Ectodermal cell (in vitro differentiated cells): Measurements from ENCODE around the gene SH2D3A.

Experiments
- H3K27ac ChIP-seq: 2 replicates; pipeline ENCODE4 v1.7.0; 2013; ENCODE audit warnings: mild to moderate bottlenecking, low read depth, low read length; ENCODE audit not compliant: insufficient read depth, poor library complexity, severe bottlenecking
- H3K27me3 ChIP-seq: 2 replicates; pipeline ENCODE4 v1.7.0; 2013; ENCODE audit warnings: mild to moderate bottlenecking, low read length; ENCODE audit not compliant: insufficient read depth, control insufficient read depth, poor library complexity, severe bottlenecking
- H3K36me3 ChIP-seq: one replicate; pipeline ENCODE4 v1.7.0; 2013; ENCODE audit warnings: low read length; ENCODE audit not compliant: control insufficient read depth, insufficient read depth
- H3K4me1 ChIP-seq: one replicate; pipeline ENCODE4 v1.7.0; 2013; ENCODE audit warnings: low read length; ENCODE audit not compliant: control insufficient read depth, insufficient read depth
- H3K4me3 ChIP-seq: 2 replicates; pipeline ENCODE4 v1.7.0; 2013; ENCODE audit warnings: low read depth, low read length, control low read depth; ENCODE audit not compliant: insufficient read depth
- H3K9me3 ChIP-seq: 2 replicates; pipeline ENCODE4 v1.7.0; 2013; ENCODE audit warnings: mild to moderate bottlenecking, low read length, moderate library complexity; ENCODE audit not compliant: control insufficient read depth
- WGBS, 2 experiments: methylation state at CpG; one replicate each; pipeline ENCODE4 v1.1.7; 2013; ENCODE audit warnings: missing lambda C conversion rate in 2 of 2; 5-methylcytosine and 5-hydroxymethylcytosine counted together

SH2D3A gene

GRCh38 chr19:6721138-6721474 is 46.1 kb downstream of the SH2D3A start:
- Histone ChIP-seq H3K27me3 (no peaks in the 10 kb centered on the region), H3K36me3 (no peaks in the 10 kb centered on the region), H3K4me1 (no peaks in the 10 kb centered on the region), H3K9me3 (no peaks in the 10 kb centered on the region), H3K27ac (no peak overlapping the region), H3K4me3 (no peak overlapping the region)

DNA sequence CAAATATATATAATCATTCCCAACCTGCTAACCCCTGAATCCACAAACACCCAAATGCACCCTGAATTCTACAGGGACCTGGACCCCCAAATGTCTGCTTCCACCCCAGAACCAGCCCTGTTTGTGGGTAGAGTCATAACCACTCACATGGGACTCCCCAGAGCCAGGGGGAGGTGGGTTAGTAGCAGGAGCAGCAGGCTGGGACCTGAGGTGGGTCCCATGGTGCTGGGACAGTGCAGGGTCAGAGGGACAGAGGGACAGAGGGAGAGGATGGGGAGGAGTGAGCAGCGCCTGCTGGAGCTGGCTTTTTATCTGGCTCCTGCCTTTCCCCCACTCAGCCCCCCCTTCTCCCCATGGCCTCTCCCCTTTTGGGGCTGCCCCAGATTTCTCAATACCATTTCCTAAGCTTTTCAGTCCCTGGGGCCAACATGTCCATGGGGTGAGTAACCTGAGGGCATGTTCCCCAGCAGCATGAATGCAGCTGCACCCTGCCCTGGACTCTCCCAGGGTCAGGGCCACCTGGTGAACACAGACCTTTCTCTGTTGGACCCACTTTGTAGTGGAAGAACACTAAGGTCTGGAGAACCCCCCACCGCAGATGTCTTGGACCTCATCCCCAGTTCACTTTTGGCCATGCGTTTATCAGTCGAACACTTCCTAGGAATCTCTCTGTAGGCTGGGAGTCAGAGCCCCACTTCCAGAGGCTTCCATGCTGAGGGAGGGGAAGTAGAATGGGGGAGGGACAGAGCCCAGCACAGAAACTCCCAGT is 46.7 kb downstream of the SH2D3A start, which contains the start of gene C3:
C3 (minus strand) TSS at position 282 of the 769 bp plus-strand sequence; CDS start at position 221, 61 bp downstream.
- no peak within 1 kb of the TSS for H3K27ac ChIP-seq
- H3K4me1 ChIP-seq = no peaks in the 10 kb centered on the region
- no peaks in the 10 kb centered on the region for H3K36me3 ChIP-seq
- H3K4me3 ChIP-seq = no peak within 1 kb of the TSS
- no peaks in the 10 kb centered on the region for H3K27me3 ChIP-seq
- 84 to 88% methylated on average over 4 of the region's 4 CpGs for WGBS, 2 experiments
- no peaks in the 10 kb centered on the region for H3K9me3 ChIP-seq

DNA sequence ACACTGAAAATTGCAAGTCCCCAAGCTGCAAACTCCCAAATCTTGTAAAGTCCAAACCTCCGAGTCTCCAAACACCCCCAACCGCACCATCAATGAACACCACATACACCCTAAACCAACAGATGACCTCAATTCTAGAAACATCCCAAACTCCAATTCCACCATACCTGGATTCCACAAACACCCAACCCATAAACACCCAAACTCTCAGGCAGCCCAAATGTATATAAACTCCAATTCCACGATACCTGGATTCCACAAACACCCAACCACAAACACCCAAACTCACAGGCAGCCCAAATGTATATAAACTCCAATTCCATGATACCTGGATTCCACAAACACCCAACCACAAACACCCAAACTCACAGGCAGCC is 47.3 kb downstream of the SH2D3A start:
- Histone ChIP-seq H3K27ac (no peak overlapping the region), H3K4me3 (no peak overlapping the region), H3K36me3 (no peaks in the 10 kb centered on the region), H3K27me3 (no peaks in the 10 kb centered on the region), H3K9me3 (no peaks in the 10 kb centered on the region), H3K4me1 (no peaks in the 10 kb centered on the region)
- 90 to 96% methylated on average over 3 of the region's 3 CpGs for WGBS, 2 experiments

DNA sequence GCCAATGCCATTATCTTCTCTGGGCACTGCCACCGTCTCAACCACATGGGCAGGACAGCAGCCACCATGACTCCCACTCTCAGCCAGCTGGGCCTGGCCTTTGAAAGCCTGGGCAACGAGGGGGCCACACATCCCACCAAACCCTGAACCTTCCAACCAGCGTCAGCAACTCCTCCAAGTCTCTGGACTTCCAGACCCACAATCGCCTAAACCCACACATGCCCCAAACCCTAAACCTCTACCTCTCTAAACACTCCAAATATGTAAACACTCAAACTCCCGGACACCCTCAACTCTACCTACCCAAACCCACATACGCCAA is 47.7 kb downstream of the SH2D3A start:
- Histone ChIP-seq H3K27ac (no peak overlapping the region), H3K36me3 (no peaks in the 10 kb centered on the region), H3K4me3 (no peak overlapping the region), H3K27me3 (no peaks in the 10 kb centered on the region), H3K9me3 (no peaks in the 10 kb centered on the region), H3K4me1 (no peaks in the 10 kb centered on the region)
- WGBS, 2 experiments = 92% methylated on average over 6 of the region's 6 CpGs

DNA sequence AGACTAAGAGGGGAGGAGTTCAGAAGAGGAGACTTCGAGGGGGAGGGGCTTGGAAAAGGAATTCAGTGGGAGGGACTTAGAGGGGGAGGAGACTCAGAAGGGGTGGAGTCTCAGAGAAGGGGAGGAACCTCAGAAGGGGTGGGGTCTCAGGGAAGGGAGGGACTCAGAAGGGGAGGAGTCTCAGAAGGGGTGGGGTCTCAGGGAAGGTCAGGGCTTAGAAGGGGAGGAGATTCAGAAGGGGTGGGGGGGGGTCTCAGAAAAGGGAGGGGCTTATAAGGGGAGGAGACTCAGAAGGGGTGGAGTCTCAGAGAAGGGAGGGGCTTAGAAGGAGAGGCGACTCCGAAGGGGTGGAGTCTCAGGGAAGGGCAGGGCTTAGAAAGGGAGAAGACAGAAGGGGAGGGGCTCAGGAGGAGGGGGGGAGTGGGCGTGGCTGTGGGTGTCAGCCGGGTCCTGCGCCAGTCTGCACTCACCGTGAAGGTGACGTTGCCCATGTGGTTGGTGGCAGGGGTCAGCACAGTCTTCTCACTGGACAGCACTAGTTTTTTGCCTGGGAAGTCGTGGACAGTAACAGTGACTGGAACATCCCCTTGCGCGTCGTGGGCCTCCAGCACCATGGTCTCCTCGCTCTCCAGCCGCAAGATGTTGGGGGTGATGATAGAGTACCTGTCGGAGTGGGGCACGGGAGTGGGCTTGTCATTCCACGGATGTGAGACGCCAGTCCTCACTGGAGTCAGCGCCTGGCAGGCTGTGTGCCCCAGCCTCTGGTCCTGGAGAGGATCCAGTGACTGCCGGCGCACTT is 48.3 kb downstream of the SH2D3A start:
- Histone ChIP-seq H3K4me3 (no peak overlapping the region), H3K4me1 (no peaks in the 10 kb centered on the region), H3K27ac (no peak overlapping the region), H3K36me3 (no peaks in the 10 kb centered on the region), H3K9me3 (no peaks in the 10 kb centered on the region), H3K27me3 (no peaks in the 10 kb centered on the region)
- 91% methylated on average over 21 of the region's 21 CpGs for WGBS, 2 experiments

DNA sequence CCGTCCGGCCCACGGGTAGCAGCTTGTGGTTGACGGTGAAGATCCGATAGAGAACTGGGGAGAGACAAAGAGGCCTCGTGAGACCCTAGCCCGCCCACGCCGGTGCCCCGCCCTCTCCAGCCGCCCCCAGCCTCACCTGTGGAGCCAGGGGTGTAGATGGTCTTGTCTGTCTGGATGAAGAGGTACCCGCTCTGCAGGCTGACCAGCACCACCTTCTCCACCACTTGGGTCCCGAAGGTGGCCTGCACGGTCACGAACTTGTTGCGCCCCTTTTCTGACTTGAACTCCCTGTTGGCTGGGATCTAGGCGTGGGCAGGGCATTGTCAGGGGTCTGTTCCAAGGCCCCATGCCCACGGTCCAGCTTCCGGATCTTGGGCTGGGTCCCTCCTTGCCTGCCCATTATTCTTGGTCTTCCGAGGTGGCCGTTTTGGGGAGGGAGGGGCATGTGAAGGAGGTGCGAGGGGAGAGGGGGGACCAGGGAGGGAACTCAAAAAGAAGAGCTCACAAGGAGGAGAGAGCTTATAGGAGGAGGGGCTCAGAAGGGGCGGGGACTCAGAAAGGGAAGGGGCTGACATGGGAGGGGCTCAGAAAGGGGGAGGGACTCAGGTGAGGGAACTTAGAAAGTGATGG is 49.0 kb downstream of the SH2D3A start:
- no peaks in the 10 kb centered on the region for H3K36me3 ChIP-seq
- H3K27ac ChIP-seq = no peak overlapping the region
- WGBS, 2 experiments = 85 to 86% methylated on average over 23 of the region's 23 CpGs

DNA sequence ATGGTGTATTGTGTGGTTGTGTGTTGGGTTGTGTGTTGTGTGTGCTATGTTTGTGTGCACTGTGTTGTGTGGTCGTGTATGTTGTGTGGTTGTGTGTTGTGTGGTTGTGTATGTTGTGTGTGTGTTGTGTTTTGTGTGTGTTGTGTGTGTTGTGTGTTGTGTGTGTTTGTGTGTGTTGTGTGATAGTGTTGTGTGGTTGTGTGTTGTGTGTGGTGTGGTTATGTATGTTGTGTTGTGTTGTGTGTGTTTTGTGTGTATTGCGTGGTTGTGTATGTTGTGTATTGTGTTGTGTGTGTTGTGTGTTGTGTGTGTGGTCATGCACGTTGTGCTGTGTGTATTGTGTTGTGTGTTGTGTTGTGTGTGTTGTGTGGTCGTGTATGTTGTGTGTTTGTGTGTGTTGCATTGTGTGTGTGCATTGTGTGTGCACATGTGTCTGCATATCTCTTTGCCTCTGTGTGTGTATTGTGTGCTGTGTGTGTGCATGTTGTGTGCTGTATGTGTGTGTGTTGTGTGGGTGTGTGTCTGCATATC is 49.7 kb downstream of the SH2D3A start:
- Histone ChIP-seq H3K4me3 (no peak overlapping the region), H3K9me3 (no peaks in the 10 kb centered on the region), H3K4me1 (no peaks in the 10 kb centered on the region), H3K27me3 (no peaks in the 10 kb centered on the region), H3K27ac (no peak overlapping the region), H3K36me3 (no peaks in the 10 kb centered on the region)
- 81 to 84% methylated on average over 4 of the region's 4 CpGs for WGBS, 2 experiments

More for the DNA sequence above, 49.0 kb downstream of the SH2D3A start:
- no peaks in the 10 kb centered on the region for H3K4me1 ChIP-seq
- no peaks in the 10 kb centered on the region for H3K9me3 ChIP-seq
- no peak overlapping the region for H3K4me3 ChIP-seq
- H3K27me3 ChIP-seq = no peaks in the 10 kb centered on the region

- Histone ChIP-seq H3K4me3 (no peak overlapping the region), H3K27me3 (peaks cover 2% of the 10 kb centered on the region), H3K9me3 (no peaks in the 10 kb centered on the region), H3K27ac (no peak overlapping the region), H3K36me3 (no peaks in the 10 kb centered on the region), H3K4me1 (no peaks in the 10 kb centered on the region)
- WGBS, 2 experiments = 78 to 80% methylated on average over 10 of the region's 10 CpGs
Observed at GRCh38 chr19:6717036-6717435, 50.2 kb downstream of the SH2D3A start.

DNA sequence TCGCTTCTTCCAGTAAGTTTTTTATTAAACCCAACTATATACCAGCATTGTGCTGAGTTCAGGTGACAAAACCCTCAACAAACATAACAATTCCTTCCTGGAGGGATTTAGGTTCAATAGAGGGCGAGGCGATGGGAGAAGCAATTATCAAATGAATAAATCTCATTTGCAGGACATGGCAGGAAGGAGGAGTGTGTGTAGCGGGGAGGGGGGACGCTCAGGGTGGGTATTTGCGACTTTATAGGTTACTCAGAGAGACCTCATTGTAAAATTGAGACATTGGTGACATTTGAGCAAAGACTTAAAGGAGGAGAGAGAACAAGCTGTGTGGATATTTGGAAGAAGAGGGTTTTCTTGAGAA is 50.6 kb downstream of the SH2D3A start:
- Histone ChIP-seq H3K9me3 (no peaks in the 10 kb centered on the region), H3K27ac (no peak overlapping the region), H3K4me3 (no peak overlapping the region), H3K4me1 (no peaks in the 10 kb centered on the region), H3K36me3 (no peaks in the 10 kb centered on the region), H3K27me3 (peaks cover 6% of the 10 kb centered on the region)
- WGBS, 2 experiments = 55 to 56% methylated on average over 6 of the region's 6 CpGs
